RKO (cell line): Measurements from ENCODE around the gene ITPRIPL2.

Experiments
- DNase-seq: peaks from one replicate; pipeline ENCODE4 v3.0.0-alpha.2; 2016; ENCODE audit warnings: low spot score

The ITPRIPL2 gene

DNA sequence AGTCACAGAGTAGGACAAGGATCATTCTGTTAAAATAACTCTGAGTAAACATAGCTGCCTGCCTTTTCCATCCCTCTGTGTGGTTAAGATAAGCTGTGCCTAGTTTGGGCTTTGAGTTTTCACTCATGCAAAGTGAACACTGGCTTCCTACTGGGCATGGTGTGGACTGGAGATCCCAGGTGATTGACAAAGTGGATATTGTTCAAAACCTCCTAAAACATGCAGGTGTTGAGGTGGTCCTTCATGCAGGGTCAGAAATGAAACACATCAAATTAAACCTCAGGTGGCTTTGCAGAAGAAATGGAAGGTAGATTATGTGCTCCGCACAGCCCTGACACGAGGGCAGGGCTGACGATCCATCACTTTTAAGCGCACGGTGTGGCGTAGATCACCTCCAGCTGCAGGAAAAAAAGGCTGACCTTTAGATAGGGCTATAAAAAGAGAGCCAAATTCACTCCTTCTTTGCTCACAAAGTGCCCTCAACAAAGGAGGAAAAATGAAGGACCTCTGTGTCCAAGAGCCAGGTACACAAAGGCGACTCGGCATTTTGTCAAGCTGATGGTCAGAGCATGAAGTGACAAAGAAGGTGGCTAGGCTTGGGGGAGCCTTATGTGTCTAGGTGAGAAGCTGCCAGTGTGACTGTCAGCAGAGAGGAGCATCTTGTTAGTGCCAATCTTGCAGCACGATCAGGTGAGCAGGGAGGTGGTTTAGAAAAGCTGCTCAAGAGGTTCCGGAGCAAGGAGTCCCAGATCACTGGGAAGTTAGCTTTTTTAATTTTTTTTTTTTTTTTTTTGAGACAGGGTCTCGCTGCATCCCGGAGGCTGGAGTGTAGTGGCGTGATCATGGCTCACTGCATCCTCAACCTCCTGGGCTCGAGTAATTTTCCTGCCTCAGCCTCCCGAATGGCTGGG lies 19.9 kb upstream of the ITPRIPL2 start:
- no peak for DNase-seq

GRCh38 chr16:19094542-19095365 lies 19.0 kb upstream of the ITPRIPL2 start:
- peak; percentile 70 for DNase-seq

- DNase-seq = no peak
Observed at GRCh38 chr16:19095654-19096053, 18.1 kb upstream of the ITPRIPL2 start.

DNA sequence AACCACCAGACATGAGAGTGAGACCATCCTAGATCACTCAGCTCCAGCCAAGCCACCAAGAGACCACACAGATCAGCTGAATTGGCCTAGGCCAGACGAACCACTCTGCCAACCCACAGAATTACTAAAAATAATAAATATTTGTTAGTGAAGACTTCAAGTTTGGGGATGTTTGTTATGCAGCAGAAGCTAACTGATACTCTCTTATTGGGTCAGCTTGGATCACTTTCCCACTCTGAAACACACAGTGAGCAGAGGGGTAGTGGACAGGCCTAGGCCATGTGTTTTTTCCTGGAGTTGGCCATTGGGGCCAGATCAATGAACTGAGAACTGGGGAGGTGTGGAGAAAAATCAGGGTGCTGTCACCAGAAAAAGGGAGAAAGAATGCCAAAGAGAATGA lies 15.6 kb upstream of the ITPRIPL2 start:
- no peak for DNase-seq

- DNase-seq = no peak
Observed at GRCh38 chr16:19102187-19102872, 11.4 kb upstream of the ITPRIPL2 start.

DNA sequence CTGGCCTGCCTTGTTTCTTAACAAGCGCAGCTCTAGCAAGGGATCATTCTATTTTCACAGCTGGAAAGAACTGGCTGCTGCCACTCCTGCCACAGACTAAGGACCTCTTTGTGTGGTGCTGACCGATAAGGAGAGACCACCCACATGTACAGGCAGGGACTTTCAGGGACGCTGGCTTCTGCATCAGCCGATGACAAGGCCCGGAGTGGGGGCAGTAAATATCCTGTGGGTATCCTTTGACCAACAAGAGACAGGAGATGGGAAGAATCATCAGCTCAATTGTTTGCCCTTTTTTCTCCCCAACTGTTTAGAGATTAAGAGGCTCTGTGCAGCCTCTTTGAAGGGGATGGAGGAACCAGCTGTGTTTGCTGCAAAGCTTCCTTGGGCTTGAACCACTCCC lies 9.2 kb upstream of the ITPRIPL2 start:
- DNase-seq = no peak

DNA sequence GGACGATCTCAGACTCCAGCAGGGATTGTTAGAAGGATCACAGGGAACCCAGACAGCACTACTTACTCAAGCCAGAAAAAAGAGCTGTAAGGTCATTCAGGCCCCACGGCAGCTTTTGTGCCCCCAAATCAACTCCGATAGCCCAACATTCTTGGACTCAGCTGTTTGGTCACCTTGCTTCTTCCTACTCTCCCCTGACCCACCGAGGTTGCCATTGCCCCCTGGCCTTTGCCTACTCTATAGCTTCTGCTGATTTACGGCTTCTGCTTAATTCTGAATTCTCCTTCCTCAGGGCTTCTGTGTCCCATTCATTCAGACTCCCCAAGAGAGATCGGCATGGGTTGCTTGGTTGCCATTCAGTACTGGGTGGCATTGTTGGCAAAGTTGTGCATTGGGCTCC lies 8.6 kb upstream of the ITPRIPL2 start:
- no peak for DNase-seq

DNA sequence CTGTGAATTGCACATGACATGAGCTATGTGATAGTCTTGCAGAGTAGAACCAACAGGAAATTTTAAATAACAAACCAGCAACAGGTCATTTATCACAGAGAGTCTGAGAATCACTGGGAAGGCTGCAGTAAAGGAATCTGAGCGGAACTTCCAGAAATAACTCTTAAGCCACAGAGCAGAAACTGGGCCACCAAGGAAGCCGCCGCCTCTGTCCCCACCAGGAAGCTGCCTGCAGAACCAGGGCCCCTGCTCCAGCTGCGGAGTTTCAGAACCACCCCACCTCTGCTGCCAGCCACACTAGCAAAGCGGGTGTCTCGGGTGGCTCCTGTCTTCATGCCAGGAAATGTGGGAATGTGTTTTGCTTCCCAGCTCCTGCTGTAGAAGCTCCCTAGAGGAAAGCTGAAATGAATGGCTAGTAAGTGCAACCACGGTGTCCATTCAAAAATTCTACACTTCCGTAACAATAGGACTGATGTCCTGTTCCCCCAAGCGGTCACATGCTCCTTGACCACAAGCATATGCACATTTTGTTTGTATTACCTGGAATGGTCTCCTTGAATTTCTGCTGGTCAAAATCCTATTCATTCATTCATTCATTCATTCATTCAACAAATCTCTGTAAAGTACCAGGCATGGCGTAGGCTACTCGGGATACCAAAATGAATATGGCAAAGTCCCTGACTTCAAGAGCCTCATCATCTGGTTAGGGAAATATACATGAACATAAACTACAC lies 7.7 kb upstream of the ITPRIPL2 start:
- DNase-seq = no peak

GRCh38 chr16:19106625-19107020 lies 7.1 kb upstream of the ITPRIPL2 start:
- DNase-seq = no peak

DNA sequence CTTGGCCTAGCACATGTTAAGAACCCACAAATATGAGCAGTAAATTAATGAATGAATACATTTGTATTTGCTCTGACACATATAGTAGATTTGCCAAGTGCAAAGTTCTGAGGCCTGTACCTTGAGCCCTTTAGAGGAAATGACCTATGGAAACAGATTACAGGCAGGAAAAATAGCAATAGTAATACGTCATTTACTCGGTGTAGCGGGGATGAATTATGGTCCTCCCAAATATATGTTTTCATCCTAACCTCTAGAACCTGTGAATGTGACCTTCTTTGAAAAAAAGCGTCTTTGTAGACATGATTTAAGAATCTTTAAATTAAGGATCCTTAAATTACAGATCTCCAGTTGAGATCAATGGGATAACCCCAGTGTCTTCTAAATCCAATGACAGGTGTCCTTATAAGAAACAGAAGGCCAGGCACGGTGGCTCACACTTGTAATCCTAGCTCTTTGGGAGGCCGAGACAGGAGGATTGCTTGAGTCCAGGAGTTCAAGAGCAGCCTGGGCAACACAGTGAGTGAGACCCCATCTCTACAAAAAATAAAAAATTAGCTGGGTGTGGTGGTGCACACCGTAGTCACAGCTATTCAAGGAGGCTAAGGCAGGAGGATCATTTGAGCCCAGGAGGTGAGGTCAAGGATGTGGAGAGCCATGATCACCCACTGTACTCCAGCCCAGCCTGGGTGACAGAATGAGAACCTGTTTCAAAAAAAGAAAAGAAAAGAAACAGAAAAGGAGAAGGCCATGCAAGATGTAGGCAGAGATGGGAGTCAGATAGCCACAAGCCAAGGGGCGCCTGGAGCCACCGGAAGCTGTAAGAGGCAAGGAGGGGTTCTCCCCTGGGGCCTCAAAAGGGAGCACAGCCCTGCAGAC lies 5.1 kb upstream of the ITPRIPL2 start:
- DNase-seq = no peak

DNA sequence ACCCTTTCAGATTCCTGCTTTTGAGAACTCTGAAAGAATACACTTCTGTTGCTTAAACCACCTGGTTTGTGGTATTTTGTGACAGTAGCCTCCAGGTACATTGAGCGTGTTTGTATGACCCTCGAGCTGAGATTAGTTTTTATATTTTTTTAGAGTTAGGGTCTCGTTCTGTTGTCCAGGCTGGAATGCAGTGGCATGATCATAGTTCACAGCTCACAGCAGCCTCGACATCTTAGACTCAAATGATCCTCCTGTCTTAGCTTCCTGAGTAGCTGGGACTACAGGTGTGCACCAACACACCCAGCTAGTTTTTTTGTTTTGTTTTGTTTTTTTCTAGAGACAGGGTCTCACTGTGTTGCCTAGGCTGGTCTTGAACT lies 4.5 kb upstream of the ITPRIPL2 start:
- DNase-seq = no peak

DNA sequence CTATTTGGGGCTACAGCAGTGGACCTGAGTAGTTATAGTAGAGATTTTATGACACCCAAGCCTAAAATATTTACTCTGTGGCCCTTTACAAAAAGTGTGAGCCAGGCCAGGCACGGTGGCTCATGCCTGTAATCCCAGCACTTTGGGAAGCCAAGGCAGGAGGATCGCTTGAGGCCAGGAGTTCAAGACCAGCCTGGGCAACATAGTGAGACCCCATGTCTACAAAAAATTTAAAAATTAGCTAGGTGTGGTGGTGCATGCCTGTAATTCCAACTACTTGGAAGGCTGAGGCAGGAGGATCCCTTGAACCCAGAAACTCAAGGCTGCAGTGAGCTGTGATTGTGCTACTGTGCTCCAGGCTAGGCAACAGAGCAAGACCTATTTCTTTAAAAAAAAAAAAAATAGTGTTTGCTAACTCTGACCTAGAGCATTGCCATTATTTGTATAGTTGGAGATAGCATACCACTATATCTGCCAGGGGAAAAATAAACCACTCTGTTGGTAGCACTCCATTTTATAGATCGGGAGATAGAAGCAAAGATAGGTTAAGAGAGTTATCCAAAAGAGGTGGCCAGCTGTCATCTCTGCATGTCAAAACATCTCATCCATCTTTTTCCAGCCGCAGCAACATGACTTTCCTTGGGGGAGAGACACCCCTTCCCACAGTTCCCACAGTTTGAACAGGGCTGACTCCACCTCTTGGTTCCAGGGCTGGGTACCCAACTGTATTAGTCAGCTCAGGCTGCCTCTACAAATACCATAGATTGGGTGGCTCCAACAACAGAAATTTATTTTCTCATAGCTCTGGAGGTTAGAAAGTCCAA lies 3.0 kb upstream of the ITPRIPL2 start:
- no peak for DNase-seq

DNA sequence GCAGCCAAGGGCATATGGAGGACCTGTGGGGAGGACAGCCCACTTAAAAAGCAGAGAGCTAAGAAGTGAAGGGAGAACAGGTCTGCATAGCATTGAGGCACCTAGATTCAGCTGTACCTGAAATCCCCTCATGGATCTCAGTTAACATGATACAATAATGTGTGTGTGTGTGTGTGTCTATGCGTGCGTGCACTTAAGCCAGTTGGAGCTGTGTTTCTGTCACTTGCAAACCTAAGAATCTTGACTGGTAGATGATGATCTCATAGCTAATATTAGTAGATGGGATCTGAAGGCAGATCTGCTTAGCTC lies 1.7 kb upstream of the ITPRIPL2 start:
- DNase-seq = no peak

DNA sequence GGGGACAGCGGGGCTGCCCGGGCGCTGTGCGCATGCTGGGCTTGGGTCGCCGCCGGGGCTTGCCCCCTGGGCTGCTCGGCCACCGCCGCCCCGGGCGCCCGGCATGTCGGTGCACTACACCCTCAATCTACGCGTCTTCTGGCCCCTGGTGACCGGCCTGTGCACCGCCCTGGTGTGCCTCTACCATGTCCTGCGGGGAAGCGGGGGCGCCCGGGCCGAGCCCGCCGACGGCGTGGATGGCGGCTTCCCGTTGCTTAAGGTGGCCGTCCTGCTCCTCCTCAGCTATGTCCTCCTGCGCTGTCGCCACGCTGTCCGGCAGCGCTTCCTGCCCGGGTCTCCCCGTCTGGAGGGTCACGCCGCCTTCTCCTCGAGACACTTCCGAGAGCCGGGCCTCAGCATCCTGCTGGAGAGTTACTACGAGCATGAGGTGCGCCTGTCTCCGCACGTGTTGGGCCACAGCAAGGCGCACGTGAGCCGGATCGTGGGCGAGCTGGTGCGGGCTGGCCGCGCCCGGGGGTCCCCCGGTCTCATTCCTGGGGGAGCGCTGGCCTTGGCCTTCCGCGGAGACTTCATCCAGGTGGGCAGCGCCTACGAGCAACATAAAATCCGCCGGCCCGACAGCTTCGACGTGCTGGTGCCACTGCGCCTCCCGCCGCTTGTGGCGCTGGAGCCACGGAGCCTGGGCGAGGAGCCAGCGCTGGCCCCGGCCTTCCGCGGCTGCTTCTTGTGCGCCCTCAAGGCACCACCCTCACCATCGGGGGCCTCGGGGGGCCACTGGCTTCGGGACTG lies 789 bp downstream of the ITPRIPL2 start:
- peak; percentile 75 for DNase-seq

DNA sequence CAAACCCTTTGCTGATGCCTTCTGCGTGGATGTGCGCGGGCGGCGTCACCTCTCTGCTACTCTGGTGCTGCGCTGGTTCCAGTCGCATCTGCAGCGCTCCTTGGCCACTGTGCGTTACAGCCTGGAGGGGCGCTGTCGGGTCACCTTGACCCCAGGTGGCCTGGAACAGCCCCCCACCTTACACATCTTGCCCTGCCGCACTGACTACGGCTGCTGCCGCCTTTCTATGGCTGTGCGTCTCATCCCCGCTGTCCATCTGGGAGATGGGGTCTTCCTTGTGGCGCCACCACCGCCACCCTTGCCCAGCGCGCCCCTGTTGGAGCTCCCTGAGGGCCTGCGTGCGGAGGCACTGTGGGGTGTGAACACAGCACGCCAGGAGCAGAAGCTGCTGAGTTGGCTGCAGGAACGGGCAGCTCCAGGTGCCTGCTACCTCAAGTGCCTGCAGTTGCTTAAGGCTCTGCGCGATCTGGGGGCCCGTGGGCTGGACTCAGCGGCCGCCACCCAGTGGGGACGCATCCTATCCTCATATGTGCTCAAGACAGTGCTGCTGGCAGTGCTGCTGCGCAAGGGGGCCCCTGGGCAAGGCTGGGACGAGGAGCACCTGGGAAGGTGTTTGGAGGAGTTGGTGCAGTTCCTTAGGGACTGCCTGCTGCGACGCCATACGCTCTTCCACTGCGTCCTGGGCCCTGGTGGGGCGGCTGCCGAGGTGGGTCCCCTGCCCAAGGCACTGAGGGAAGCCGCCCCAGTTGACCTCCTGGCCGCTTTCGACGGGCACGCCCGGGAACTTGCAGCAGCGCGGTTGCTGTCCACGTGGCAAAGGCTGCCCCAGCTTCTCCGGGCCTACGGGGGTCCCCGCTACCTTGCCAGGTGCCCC lies 1.6 kb downstream of the ITPRIPL2 start:
- no peak for DNase-seq

- DNase-seq = no peak
Observed at GRCh38 chr16:19116711-19117449, 3.1 kb downstream of the ITPRIPL2 start.

DNA sequence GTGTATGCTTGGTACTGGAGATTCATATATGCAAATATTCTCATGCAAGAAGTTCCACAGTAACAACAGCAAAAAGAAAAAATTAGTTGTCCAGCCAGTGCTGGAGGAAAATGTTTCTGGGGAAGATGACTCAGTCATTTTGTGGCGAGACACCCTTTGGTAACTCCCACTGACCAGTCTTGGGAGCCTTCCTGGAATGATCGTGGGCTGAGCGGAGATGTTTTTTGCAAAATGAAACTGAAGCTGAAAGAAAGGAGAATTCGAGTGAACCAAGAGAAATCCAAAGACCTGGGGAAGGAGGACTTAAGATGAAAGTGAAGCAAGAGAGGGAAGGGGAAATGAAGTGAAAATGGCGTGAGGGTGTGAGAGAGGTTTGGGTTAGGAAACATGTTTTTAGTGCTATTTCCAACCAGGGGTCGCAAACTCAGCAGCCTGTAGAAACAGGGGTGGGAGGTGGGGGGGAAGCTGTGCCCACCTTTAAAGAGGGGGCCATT lies 5.2 kb downstream of the ITPRIPL2 start:
- DNase-seq = peak; percentile 46
